OCI-LY3 (cell line): ENCODE data around the gene MTHFD2L.

ENCODE experiments used
- H2AFZ ChIP-seq: fragments of 200-600, 300-600 bp; shearing (Covaris generic); 2 replicates; pipeline ENCODE4 v1.6.0; 2014; ENCODE audit warnings: antibody characterized with exemption, low read depth, low read length
- H3K27ac ChIP-seq: fragments of 200-600, 300-600 bp; sonication (generic); 2 replicates; pipeline ENCODE4 v1.5.1; 2014; ENCODE audit warnings: mild to moderate bottlenecking, low read length, moderate library complexity, mixed read lengths
- H3K27me3 ChIP-seq: fragments of 200-600, 300-600 bp; sonication (generic); 2 replicates; pipeline ENCODE4 v1.6.1; 2014; ENCODE audit warnings: low read depth, low read length, mixed read lengths
- H3K36me3 ChIP-seq: fragments of 200-600, 300-600 bp; sonication (generic); replicated peaks from 2 replicates; pipeline ENCODE3; 2014; ENCODE audit warnings: low read depth, low read length, mixed read lengths
- H3K4me1 ChIP-seq: fragments of 300-600, 200-600 bp; sonication (generic); 2 replicates; pipeline ENCODE4 v1.6.1; 2014; ENCODE audit warnings: low read length, mixed read lengths
- H3K4me2 ChIP-seq: fragments of 200-600, 300-600 bp; sonication (generic); 2 replicates; pipeline ENCODE4 v1.6.1; 2014; ENCODE audit warnings: low read length, mixed read lengths
- H3K4me3 ChIP-seq: fragments of 300-600, 200-600 bp; sonication (generic); 2 replicates; pipeline ENCODE4 v1.5.1; 2014; ENCODE audit warnings: antibody characterized with exemption, mild to moderate bottlenecking, low read length, moderate library complexity
- H3K79me2 ChIP-seq: fragments of 300-600, 200-600 bp; shearing (Covaris generic); 2 replicates; pipeline ENCODE4 v1.6.1; 2014; ENCODE audit warnings: mild to moderate bottlenecking, low read length, mixed read lengths
- H3K9ac ChIP-seq: fragments of 300-600, 200-600 bp; shearing (Covaris generic); 2 replicates; pipeline ENCODE4 v1.6.0; 2014; ENCODE audit warnings: mild to moderate bottlenecking, low read length, moderate library complexity
- H3K9me3 ChIP-seq: fragments of 200-600, 300-600 bp; shearing (Covaris generic); 2 replicates; pipeline ENCODE4 v1.6.1; 2014; ENCODE audit warnings: low read length, mixed read lengths; ENCODE audit not compliant: insufficient read depth
- H4K20me1 ChIP-seq: fragments of 200-600, 300-600 bp; sonication (generic); 2 replicates; pipeline ENCODE4 v1.6.1; 2016; ENCODE audit warnings: low read length, mixed read lengths; ENCODE audit not compliant: insufficient read depth
- EZH2phosphoT487 ChIP-seq: fragments of 200-600 bp; shearing (Covaris generic); IDR thresholded peaks from 2 replicates; pipeline ENCODE4 v1.6.1; 2018; ENCODE audit warnings: antibody characterized with exemption, mixed run types, low read depth
- TF ChIP-seq, protein P1 (sequence below): fragments of 200-600, 300-600 bp; sonication (generic); IDR thresholded peaks from 2 replicates; pipeline ENCODE4 v1.5.1; 2014; ENCODE audit warnings: antibody characterized with exemption, low read length, low read depth

The MTHFD2L gene

DNA sequence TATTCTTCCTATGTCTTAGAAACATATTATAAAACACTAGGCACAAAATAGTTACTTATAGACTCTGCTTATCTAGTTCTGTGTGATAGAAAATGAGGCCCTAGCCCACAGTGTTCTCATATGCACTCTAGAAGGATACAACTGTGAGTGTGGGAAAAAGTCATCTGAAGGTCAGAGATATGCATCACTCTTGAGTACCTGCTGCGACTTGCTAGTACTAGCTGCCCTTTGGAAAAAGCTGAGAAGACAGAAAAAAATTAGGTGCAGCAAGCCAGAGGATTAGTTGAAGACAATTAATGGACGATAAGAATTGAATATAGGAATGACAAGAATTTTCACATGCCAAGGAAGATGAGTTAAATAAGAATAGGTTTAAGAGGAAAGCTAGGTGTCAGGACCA, 61.3 kb downstream of the MTHFD2L start:
- no peaks in the 10 kb centered on the region for H3K79me2 ChIP-seq
- no peak overlapping the region for H3K9ac ChIP-seq
- no peaks in the 10 kb centered on the region for H3K9me3 ChIP-seq
- H3K4me2 ChIP-seq = no peak overlapping the region
- H3K27me3 ChIP-seq = no peaks in the 10 kb centered on the region
- H3K36me3 ChIP-seq = no peaks in the 10 kb centered on the region
- TF ChIP-seq, protein P1, sequence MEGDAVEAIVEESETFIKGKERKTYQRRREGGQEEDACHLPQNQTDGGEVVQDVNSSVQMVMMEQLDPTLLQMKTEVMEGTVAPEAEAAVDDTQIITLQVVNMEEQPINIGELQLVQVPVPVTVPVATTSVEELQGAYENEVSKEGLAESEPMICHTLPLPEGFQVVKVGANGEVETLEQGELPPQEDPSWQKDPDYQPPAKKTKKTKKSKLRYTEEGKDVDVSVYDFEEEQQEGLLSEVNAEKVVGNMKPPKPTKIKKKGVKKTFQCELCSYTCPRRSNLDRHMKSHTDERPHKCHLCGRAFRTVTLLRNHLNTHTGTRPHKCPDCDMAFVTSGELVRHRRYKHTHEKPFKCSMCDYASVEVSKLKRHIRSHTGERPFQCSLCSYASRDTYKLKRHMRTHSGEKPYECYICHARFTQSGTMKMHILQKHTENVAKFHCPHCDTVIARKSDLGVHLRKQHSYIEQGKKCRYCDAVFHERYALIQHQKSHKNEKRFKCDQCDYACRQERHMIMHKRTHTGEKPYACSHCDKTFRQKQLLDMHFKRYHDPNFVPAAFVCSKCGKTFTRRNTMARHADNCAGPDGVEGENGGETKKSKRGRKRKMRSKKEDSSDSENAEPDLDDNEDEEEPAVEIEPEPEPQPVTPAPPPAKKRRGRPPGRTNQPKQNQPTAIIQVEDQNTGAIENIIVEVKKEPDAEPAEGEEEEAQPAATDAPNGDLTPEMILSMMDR = no peak
- no peak for TF ChIP-seq EZH2phosphoT487
- H3K4me1 ChIP-seq = peaks cover 4% of the 10 kb centered on the region
- H3K4me3 ChIP-seq = no peak overlapping the region
- no peak overlapping the region for H2AFZ ChIP-seq
- H3K27ac ChIP-seq = no peak overlapping the region
- H4K20me1 ChIP-seq = no peaks in the 10 kb centered on the region

DNA sequence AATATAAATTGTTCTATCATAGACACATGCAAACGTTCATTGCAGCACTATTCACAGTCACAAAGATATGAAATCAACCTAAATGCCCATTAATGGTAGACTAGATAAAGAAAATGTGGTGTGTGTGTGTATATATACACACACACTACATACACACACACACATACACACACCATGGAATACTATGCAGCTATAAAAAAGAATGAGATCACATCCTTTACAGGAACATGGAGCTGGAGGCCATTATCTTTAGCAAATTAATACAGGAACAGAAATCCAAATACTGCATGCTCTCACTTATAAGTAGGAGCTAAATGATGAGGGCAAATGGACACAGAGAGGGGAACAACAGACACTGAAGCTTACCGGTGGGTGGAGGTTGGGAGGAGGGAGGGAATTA, 65.2 kb downstream of the MTHFD2L start:
- Histone ChIP-seq H3K79me2 (no peaks in the 10 kb centered on the region), H3K4me1 (no peaks in the 10 kb centered on the region), H3K4me3 (no peak overlapping the region), H3K27ac (no peak overlapping the region), H3K27me3 (no peaks in the 10 kb centered on the region), H3K9ac (no peak overlapping the region), H3K4me2 (no peak overlapping the region), H3K9me3 (no peaks in the 10 kb centered on the region), H3K36me3 (no peaks in the 10 kb centered on the region), H2AFZ (no peak overlapping the region), H4K20me1 (no peaks in the 10 kb centered on the region)
- TF ChIP-seq EZH2phosphoT487 = no peak
- TF ChIP-seq, protein P1 = no peak

DNA sequence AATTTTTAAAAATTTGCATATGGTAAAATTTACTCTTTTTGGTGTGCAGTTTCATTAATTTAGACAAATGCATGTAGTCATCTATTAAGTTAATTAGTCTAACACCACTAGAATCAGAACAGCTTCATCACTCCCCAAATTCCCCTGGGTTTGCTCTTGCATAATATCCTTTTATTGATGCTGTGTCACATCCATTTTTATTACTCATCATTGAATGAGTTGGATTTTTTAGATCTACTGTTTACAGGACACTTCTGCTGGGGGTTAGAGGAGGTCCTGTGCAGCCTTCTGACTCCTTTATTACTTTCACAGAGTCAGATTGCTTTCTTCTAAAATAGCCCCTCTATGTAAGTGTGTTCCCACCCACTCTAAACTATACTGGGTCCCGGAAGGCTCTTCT, 65.9 kb downstream of the MTHFD2L start:
- no peaks in the 10 kb centered on the region for H4K20me1 ChIP-seq
- H3K4me2 ChIP-seq = no peak overlapping the region
- no peaks in the 10 kb centered on the region for H3K9me3 ChIP-seq
- no peak for TF ChIP-seq EZH2phosphoT487
- TF ChIP-seq, protein P1 = no peak
- H3K27ac ChIP-seq = no peak overlapping the region
- H3K79me2 ChIP-seq = no peaks in the 10 kb centered on the region
- H3K27me3 ChIP-seq = no peaks in the 10 kb centered on the region
- no peak overlapping the region for H2AFZ ChIP-seq
- H3K36me3 ChIP-seq = no peaks in the 10 kb centered on the region
- H3K9ac ChIP-seq = no peak overlapping the region
- no peak overlapping the region for H3K4me3 ChIP-seq
- H3K4me1 ChIP-seq = no peaks in the 10 kb centered on the region

DNA sequence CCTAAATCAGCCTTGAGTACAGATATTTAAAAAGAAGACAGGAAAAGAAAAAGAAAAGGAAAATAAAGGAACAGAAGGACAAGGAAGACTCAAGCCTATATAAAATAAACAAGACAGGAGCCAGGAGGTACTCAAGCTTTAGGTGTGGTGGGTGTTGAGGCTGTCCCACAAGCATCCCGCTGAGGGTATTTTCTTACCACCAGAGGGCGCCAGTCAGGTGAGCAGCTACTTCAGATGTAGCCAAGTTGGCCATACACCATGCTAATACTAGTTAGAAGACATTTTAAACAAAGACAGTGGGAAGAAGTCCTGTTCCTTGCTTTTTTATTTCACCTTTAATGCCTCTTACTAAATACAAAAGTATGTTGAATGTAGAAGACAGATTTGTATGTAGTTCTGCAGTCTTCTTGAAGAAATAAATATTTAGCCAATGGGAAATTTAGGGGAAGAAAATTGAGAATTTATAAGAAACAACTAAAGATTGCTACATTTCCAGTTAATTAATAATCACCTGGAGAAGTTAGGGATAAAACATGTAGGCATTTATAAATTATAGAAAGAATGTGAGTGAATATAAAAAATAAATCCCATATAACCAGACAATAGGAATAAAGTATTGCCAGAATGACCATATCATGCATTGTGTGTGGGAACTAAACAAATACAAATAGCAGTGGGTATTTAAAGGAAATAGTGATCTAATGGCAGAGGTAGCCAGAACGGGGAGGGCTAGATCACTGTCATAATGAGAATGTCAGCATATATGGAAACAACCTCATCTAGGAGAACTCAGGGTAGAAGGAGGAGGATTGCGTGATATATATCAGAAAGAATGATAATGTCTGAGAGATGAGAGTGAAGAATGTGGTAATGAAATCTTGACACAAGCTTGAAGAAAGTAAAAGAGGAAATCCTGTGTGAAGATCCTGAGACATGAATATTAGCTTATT, 71.0 kb downstream of the MTHFD2L start:
- no peaks in the 10 kb centered on the region for H3K79me2 ChIP-seq
- no peak overlapping the region for H3K27ac ChIP-seq
- H3K36me3 ChIP-seq = no peaks in the 10 kb centered on the region
- H3K4me3 ChIP-seq = no peak overlapping the region
- peaks cover 8% of the 10 kb centered on the region for H3K4me1 ChIP-seq
- H3K27me3 ChIP-seq = no peaks in the 10 kb centered on the region
- H2AFZ ChIP-seq = no peak overlapping the region
- no peak for TF ChIP-seq EZH2phosphoT487
- TF ChIP-seq, protein P1 = peak; percentile 95
- no peaks in the 10 kb centered on the region for H3K9me3 ChIP-seq
- no peak overlapping the region for H3K4me2 ChIP-seq
- H4K20me1 ChIP-seq = no peaks in the 10 kb centered on the region
- H3K9ac ChIP-seq = no peak overlapping the region
